ENCODE results near the gene EDEM3.

EDEM3 gene

GRCh38 chr1:184709418-184709817 lies 45.2 kb downstream of the EDEM3 start:
- no peak overlapping the region for H3K4me3 ChIP-seq (ENCODE audit: low read length)
- no peak overlapping the region for H3K27ac ChIP-seq (ENCODE audit: low read length)
- peaks cover 9% of the 10 kb centered on the region for H3K36me3 ChIP-seq (ENCODE audit: control insufficient read depth, low read depth, low read length)
- H3K4me1 ChIP-seq (ENCODE audit: control insufficient read depth, low read depth, low read length) = no peaks in the 10 kb centered on the region
- no peaks in the 10 kb centered on the region for H3K27me3 ChIP-seq (ENCODE audit: control insufficient read depth, insufficient read depth, low read length)
- H3K9me3 ChIP-seq (ENCODE audit: control insufficient read depth, low read depth, low read length) = no peaks in the 10 kb centered on the region
- no peak overlapping the region for H3K9ac ChIP-seq (ENCODE audit: low read length)

DNA sequence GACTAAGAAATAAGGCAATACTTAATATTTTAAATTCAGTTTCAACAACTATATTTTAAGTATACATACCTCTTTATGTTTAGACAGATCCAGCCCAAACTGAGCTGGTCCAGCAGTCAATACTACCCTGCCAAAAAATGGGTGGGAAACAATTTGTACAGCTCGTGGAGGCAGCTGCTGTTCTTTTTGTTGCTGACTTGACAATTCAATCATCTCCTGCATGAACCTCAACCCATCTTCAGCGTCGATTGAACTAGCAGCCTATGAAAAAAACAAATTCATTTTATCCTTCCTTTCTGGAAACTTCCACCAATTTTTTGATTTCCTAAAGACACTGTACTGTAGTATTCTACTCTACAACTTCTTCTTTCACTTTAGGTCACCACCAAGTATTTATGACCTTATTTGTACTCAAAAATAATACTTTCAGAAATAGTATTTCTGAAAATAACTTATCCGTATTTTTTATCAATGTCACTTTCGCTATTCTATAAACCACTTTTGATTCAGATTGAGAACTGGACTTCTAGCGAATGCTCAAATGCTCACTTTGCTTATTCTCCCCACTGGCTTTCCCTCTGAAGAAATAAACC lies 46.5 kb downstream of the EDEM3 start:
- no peak overlapping the region for H3K27ac ChIP-seq (ENCODE audit: low read length)
- H3K4me3 ChIP-seq (ENCODE audit: low read length) = no peak overlapping the region
- no peak overlapping the region for H3K9ac ChIP-seq (ENCODE audit: low read length)
- no peaks in the 10 kb centered on the region for H3K9me3 ChIP-seq (ENCODE audit: control insufficient read depth, low read depth, low read length)
- no peaks in the 10 kb centered on the region for H3K27me3 ChIP-seq (ENCODE audit: control insufficient read depth, insufficient read depth, low read length)
- no peaks in the 10 kb centered on the region for H3K4me1 ChIP-seq (ENCODE audit: control insufficient read depth, low read depth, low read length)
- H3K36me3 ChIP-seq (ENCODE audit: control insufficient read depth, low read depth, low read length) = peaks cover 9% of the 10 kb centered on the region

GRCh38 chr1:184705271-184705670 lies 49.4 kb downstream of the EDEM3 start:
- no peak overlapping the region for H3K4me3 ChIP-seq (ENCODE audit: low read length)
- H3K27me3 ChIP-seq (ENCODE audit: control insufficient read depth, insufficient read depth, low read length) = no peaks in the 10 kb centered on the region
- H3K9me3 ChIP-seq (ENCODE audit: control insufficient read depth, low read depth, low read length) = no peaks in the 10 kb centered on the region
- peaks cover 9% of the 10 kb centered on the region for H3K36me3 ChIP-seq (ENCODE audit: control insufficient read depth, low read depth, low read length)
- no peaks in the 10 kb centered on the region for H3K4me1 ChIP-seq (ENCODE audit: control insufficient read depth, low read depth, low read length)
- H3K27ac ChIP-seq (ENCODE audit: low read length) = no peak overlapping the region
- H3K9ac ChIP-seq (ENCODE audit: low read length) = no peak overlapping the region

- no peaks in the 10 kb centered on the region for H3K4me1 ChIP-seq (ENCODE audit: control insufficient read depth, low read depth, low read length)
- H3K9me3 ChIP-seq (ENCODE audit: control insufficient read depth, low read depth, low read length) = no peaks in the 10 kb centered on the region
- no peak overlapping the region for H3K9ac ChIP-seq (ENCODE audit: low read length)
- peaks cover under 1% of the 10 kb centered on the region for H3K36me3 ChIP-seq (ENCODE audit: control insufficient read depth, low read depth, low read length)
- no peak overlapping the region for H3K27ac ChIP-seq (ENCODE audit: low read length)
- no peak overlapping the region for H3K4me3 ChIP-seq (ENCODE audit: low read length)
- no peaks in the 10 kb centered on the region for H3K27me3 ChIP-seq (ENCODE audit: control insufficient read depth, insufficient read depth, low read length)
Observed at GRCh38 chr1:184701816-184702215, 52.8 kb downstream of the EDEM3 start.

DNA sequence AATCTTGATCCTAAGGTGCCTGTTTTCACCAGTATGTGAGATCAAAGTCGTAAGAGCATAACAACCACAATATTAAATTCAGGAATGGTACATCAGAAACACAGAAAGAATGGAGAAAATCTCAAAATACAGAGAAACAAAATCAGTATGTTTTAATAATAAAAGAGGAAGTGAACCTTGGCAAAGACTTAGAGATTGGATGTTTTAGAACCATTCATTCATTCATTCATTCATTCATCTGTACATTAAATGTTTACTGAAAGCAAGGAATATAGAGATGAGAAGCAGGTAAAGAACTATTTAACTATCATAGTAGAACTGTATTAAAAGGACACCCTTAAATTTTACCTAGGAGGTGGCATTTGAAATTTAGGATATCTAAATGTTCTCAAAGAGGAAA lies 55.7 kb downstream of the EDEM3 start:
- Histone ChIP-seq H3K27me3 (ENCODE audit: control insufficient read depth, insufficient read depth, low read length) (no peaks in the 10 kb centered on the region), H3K9ac (ENCODE audit: low read length) (no peak overlapping the region), H3K27ac (ENCODE audit: low read length) (no peak overlapping the region), H3K4me1 (ENCODE audit: control insufficient read depth, low read depth, low read length) (peaks cover 10% of the 10 kb centered on the region), H3K9me3 (ENCODE audit: control insufficient read depth, low read depth, low read length) (no peaks in the 10 kb centered on the region), H3K4me3 (ENCODE audit: low read length) (no peak overlapping the region), H3K36me3 (ENCODE audit: control insufficient read depth, low read depth, low read length) (no peaks in the 10 kb centered on the region)

GRCh38 chr1:184698016-184698415 lies 56.6 kb downstream of the EDEM3 start:
- no peaks in the 10 kb centered on the region for H3K36me3 ChIP-seq (ENCODE audit: control insufficient read depth, low read depth, low read length)
- no peak overlapping the region for H3K27ac ChIP-seq (ENCODE audit: low read length)
- no peak overlapping the region for H3K9ac ChIP-seq (ENCODE audit: low read length)
- H3K9me3 ChIP-seq (ENCODE audit: control insufficient read depth, low read depth, low read length) = no peaks in the 10 kb centered on the region
- peaks cover 10% of the 10 kb centered on the region for H3K4me1 ChIP-seq (ENCODE audit: control insufficient read depth, low read depth, low read length)
- no peak overlapping the region for H3K4me3 ChIP-seq (ENCODE audit: low read length)
- no peaks in the 10 kb centered on the region for H3K27me3 ChIP-seq (ENCODE audit: control insufficient read depth, insufficient read depth, low read length)

DNA sequence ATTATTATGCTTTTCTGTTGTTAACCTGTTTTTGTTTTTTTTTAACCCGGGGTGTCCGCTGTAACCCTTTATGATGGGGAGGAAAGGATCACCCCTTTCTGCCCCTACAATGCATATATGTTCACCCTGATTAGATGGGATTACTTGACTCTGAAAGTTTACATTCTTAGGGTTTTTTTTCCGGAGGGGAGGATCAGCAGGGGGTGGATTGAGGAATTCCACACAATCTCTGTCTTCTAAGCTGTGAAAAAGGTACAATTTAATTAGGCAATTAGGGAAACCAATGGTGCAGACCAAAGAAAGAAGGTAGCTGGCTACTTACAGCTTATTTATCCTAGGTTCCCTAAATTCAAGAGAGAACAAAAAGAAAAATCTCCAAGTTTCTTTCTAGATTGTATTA lies 58.3 kb downstream of the EDEM3 start:
- no peaks in the 10 kb centered on the region for H3K9me3 ChIP-seq (ENCODE audit: control insufficient read depth, low read depth, low read length)
- H3K9ac ChIP-seq (ENCODE audit: low read length) = no peak overlapping the region
- H3K4me1 ChIP-seq (ENCODE audit: control insufficient read depth, low read depth, low read length) = peaks cover 10% of the 10 kb centered on the region
- H3K4me3 ChIP-seq (ENCODE audit: low read length) = no peak overlapping the region
- no peaks in the 10 kb centered on the region for H3K27me3 ChIP-seq (ENCODE audit: control insufficient read depth, insufficient read depth, low read length)
- no peaks in the 10 kb centered on the region for H3K36me3 ChIP-seq (ENCODE audit: control insufficient read depth, low read depth, low read length)
- no peak overlapping the region for H3K27ac ChIP-seq (ENCODE audit: low read length)

- H3K27ac ChIP-seq (ENCODE audit: low read length) = no peak overlapping the region
- no peak overlapping the region for H3K9ac ChIP-seq (ENCODE audit: low read length)
- no peaks in the 10 kb centered on the region for H3K27me3 ChIP-seq (ENCODE audit: control insufficient read depth, insufficient read depth, low read length)
- H3K4me1 ChIP-seq (ENCODE audit: control insufficient read depth, low read depth, low read length) = peaks cover 10% of the 10 kb centered on the region
- H3K4me3 ChIP-seq (ENCODE audit: low read length) = no peak overlapping the region
- H3K36me3 ChIP-seq (ENCODE audit: control insufficient read depth, low read depth, low read length) = no peaks in the 10 kb centered on the region
- H3K9me3 ChIP-seq (ENCODE audit: control insufficient read depth, low read depth, low read length) = no peaks in the 10 kb centered on the region
Observed at GRCh38 chr1:184695023-184695422, 59.6 kb downstream of the EDEM3 start.

DNA sequence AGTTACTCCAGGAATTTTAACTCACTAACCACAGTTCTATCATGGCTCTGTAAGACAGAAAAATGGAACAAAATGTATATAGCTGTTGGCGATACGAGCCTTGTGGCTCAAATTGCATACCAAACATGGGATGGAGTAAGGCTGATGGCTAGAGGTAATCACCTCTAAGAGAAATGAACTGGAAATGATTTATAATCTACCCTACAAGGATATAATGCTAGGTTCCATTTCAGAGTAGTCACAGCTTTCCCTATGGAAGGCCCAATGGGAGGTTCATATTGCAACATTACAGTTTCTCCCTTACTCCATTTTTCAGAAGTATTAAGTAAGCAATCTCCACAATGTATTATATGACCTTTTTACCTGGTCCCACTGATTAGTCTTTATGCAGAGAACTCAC lies 61.6 kb downstream of the EDEM3 start:
- Histone ChIP-seq H3K9ac (ENCODE audit: low read length) (no peak overlapping the region), H3K4me3 (ENCODE audit: low read length) (no peak overlapping the region), H3K4me1 (ENCODE audit: control insufficient read depth, low read depth, low read length) (peaks cover 10% of the 10 kb centered on the region), H3K9me3 (ENCODE audit: control insufficient read depth, low read depth, low read length) (no peaks in the 10 kb centered on the region), H3K27ac (ENCODE audit: low read length) (no peak overlapping the region), H3K36me3 (ENCODE audit: control insufficient read depth, low read depth, low read length) (no peaks in the 10 kb centered on the region), H3K27me3 (ENCODE audit: control insufficient read depth, insufficient read depth, low read length) (no peaks in the 10 kb centered on the region)

DNA sequence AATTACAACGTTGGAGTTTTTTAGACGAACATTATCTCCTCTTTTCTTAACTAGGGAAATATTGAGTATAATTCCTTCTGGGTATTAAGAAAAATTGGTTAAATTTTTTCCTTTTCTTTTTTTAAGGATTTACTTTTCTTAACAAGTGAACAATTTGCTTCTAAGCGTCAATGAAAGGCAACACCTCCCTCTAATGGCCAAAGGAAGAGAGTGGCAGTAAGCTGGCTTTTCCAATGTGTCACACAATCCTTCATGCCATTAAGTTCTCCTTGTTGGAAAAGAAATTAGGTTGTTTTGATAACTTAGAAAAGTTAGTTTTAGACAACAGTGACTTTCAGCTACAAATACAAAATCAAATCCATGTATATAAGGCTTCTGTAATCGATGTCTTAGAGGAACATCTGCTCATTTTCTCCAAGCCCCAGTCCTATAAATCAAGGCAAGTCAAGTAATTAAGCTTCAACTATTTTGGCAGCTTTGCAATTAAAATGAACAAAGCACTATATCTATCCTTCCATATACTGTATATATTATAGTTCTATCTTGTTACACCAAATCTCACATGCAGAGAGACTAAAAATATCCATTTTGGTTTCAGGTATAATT lies 62.8 kb downstream of the EDEM3 start:
- H3K27me3 ChIP-seq (ENCODE audit: control insufficient read depth, insufficient read depth, low read length) = no peaks in the 10 kb centered on the region
- no peaks in the 10 kb centered on the region for H3K36me3 ChIP-seq (ENCODE audit: control insufficient read depth, low read depth, low read length)
- no peak overlapping the region for H3K4me3 ChIP-seq (ENCODE audit: low read length)
- H3K4me1 ChIP-seq (ENCODE audit: control insufficient read depth, low read depth, low read length) = peaks cover 10% of the 10 kb centered on the region
- no peaks in the 10 kb centered on the region for H3K9me3 ChIP-seq (ENCODE audit: control insufficient read depth, low read depth, low read length)
- H3K9ac ChIP-seq (ENCODE audit: low read length) = no peak overlapping the region
- H3K27ac ChIP-seq (ENCODE audit: low read length) = no peak overlapping the region

- H3K36me3 ChIP-seq (ENCODE audit: control insufficient read depth, low read depth, low read length) = no peaks in the 10 kb centered on the region
- H3K4me3 ChIP-seq (ENCODE audit: low read length) = no peak overlapping the region
- no peak overlapping the region for H3K27ac ChIP-seq (ENCODE audit: low read length)
- H3K4me1 ChIP-seq (ENCODE audit: control insufficient read depth, low read depth, low read length) = no peaks in the 10 kb centered on the region
- no peaks in the 10 kb centered on the region for H3K9me3 ChIP-seq (ENCODE audit: control insufficient read depth, low read depth, low read length)
- H3K9ac ChIP-seq (ENCODE audit: low read length) = no peak overlapping the region
- H3K27me3 ChIP-seq (ENCODE audit: control insufficient read depth, insufficient read depth, low read length) = no peaks in the 10 kb centered on the region
Observed at GRCh38 chr1:184686540-184686939, 68.1 kb downstream of the EDEM3 start.

DNA sequence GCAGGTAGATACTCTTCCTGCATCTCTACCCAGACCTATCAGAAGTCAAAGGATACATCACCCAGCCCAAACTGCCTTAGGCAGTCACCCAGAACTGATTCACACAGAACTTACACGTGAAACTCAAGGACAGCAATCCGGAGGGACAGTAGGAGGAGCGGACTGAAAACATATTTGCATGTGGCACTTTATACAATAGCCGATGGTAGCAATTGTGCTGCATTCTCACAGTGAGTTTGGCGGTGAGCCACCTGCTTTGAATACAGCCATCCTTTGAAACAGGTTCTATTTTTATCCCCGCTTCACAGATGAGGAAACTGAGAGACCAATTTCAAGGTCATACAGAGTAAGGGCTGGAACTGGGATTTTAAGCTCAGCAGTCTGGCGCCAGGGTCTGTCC lies 69.5 kb downstream of the EDEM3 start:
- Histone ChIP-seq H3K9me3 (ENCODE audit: control insufficient read depth, low read depth, low read length) (no peaks in the 10 kb centered on the region), H3K27ac (ENCODE audit: low read length) (no peak overlapping the region), H3K27me3 (ENCODE audit: control insufficient read depth, insufficient read depth, low read length) (no peaks in the 10 kb centered on the region), H3K4me3 (ENCODE audit: low read length) (no peak overlapping the region), H3K36me3 (ENCODE audit: control insufficient read depth, low read depth, low read length) (no peaks in the 10 kb centered on the region), H3K4me1 (ENCODE audit: control insufficient read depth, low read depth, low read length) (no peaks in the 10 kb centered on the region), H3K9ac (ENCODE audit: low read length) (no peak overlapping the region)
